GM12801 (cell line): ENCODE data around the gene MTA3.

Source experiments
- TF ChIP-seq, protein P1 (sequence below): IDR thresholded peaks from one replicate; pipeline ENCODE4 v1.5.1; 2011; ENCODE audit warnings: control low read depth; ENCODE audit not compliant: insufficient read length; ENCODE audit errors: extremely low read depth

MTA3 gene

DNA sequence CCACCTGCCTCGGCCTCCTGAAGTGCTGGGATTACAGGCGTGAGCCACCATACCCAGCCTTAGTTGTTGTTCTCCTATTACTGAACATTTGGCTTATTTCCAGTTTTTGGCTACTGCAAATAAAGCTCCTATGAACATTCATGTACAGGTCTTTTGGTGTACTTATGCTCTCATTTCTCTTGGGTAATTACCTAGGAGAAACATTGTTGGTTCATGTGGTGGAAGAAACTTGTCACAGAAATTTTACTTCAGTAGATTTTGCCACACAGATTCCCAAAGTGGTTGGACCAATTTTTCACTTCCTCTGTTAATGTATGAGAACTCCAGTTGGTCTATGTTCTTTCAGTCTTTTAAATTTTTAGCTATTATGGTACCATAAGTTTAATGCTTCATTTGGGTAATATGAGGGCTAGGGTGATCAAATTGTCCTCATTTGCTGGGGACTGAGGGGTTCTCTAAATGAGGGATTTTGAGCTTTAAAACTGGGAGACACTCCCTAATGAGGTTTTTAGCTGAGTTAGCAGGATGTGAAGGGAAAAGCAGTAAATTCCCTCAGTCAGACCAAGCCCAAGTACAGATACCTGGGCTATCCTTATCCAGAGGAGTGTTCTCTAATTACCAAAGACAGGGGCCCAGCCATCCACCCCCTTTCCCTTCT is 33.9 kb downstream of the MTA3 start:
- TF ChIP-seq, protein P1, sequence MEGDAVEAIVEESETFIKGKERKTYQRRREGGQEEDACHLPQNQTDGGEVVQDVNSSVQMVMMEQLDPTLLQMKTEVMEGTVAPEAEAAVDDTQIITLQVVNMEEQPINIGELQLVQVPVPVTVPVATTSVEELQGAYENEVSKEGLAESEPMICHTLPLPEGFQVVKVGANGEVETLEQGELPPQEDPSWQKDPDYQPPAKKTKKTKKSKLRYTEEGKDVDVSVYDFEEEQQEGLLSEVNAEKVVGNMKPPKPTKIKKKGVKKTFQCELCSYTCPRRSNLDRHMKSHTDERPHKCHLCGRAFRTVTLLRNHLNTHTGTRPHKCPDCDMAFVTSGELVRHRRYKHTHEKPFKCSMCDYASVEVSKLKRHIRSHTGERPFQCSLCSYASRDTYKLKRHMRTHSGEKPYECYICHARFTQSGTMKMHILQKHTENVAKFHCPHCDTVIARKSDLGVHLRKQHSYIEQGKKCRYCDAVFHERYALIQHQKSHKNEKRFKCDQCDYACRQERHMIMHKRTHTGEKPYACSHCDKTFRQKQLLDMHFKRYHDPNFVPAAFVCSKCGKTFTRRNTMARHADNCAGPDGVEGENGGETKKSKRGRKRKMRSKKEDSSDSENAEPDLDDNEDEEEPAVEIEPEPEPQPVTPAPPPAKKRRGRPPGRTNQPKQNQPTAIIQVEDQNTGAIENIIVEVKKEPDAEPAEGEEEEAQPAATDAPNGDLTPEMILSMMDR: no peak

DNA sequence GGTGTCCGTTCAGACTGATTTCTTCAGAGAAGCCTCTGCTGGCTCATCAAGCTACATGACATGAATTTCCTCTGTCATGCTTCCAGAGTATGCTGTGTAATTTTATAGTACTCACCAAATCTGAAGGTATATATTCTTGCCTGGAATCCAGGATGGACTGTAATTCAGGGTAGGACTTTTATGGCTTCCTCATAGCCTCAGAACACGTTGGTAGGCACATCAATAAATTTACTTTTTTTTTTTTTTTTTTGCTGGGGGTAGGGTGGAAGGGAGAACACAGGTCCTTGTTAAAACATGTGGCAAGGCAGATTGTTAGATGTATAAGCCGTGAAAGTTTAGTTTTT is 34.4 kb downstream of the MTA3 start:
- TF ChIP-seq, protein P1: no peak

DNA sequence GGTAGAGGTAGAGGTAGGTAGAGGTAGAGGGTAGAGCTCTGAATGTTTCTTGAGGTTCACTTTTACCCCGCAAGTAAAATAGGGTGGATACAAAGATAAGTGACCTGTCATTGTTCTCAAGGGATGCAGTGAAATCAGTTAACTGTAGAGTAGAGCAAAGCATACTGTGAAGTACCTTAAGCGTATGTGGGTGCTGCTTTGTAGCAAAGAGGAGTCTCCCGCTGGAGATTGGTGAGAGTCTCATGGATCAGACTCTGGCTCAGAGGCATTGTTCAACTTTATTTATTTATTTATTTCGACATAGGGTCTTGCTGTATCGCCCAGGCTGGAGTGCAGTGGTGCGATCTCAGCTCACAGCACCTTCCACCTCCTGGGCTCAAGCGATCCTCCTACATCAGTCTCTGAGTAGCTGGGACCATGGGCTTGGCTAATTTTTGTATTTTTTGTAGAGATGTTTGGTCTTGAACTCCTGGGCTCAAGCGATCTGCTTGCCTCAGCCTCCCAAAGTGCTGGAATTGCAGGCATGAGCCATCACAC is 38.7 kb downstream of the MTA3 start:
- TF ChIP-seq, protein P1: no peak

DNA sequence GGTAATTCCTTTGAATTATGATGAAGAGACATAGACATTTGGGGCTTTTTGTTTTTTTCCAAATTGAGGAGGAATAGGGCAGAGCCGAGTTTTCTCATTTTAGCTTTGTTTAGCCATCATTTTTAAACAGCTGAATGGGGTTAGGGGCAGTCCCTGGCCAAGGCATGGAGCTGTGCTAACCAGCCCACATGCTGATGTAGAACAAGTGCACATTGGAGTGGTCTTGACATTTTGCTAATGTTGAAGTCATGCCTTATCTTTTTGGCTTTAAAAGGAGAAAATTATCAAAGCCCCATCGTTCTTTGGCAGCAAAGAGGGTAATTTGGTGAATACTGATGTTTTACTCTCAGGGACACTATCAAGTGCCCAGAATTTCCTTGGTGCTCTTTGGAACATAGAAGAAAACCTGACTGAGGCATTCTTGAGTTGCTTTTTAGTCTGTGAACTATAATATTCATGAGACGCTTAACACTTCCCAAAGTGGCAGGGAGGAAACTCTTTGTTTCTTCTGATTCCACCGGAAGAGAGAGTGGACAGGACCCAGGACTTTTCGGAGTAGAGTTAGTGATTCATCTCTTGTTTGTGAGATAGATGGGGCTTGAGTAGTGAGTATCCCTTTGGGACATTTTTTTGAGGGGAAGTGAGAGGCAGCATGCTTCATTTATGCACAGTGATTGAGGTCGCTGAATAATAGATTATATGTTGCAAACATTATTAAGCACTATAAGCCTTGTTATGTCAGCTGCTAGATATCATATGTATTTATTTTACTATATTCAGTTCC is 45.0 kb downstream of the MTA3 start:
- TF ChIP-seq, protein P1: no peak

DNA sequence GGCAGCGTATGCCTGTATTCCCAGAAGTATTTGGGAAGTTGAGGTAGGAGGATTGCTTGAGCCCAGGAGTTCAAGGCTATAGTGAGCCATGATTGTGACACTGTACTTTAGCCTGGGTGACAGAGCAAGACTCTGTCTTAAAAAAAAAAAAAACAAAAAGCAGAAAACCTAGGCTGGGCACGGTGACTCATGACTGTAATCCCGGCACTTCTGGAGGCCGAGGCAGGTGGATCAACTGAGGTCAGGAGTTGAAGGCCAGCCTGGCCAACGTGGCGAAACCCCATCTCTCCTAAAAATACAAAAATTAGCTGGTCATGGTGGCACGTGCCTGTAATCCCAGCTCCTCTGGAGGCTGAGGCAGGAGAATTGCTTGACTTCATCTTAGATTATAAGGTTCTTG is 46.4 kb downstream of the MTA3 start:
- TF ChIP-seq, protein P1: no peak

DNA sequence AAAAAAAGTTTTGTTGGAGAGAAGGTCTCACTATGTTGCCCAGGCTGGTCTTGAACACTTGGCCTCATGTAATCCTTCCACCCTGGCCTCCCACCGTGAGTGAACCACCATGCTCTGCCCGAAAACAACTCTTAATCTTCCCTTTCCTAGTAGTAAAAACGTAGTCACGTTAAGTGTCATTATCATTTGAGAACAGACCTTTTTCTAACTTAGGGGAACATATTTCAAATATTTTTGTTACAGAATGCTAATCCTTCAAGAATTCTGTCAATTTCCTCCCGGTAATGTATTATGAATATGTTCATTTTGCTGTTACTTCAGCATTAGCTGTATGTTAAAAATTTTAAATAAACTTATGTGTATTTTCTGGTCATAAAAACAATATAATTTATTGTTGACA is 49.7 kb downstream of the MTA3 start:
- TF ChIP-seq, protein P1: no peak

DNA sequence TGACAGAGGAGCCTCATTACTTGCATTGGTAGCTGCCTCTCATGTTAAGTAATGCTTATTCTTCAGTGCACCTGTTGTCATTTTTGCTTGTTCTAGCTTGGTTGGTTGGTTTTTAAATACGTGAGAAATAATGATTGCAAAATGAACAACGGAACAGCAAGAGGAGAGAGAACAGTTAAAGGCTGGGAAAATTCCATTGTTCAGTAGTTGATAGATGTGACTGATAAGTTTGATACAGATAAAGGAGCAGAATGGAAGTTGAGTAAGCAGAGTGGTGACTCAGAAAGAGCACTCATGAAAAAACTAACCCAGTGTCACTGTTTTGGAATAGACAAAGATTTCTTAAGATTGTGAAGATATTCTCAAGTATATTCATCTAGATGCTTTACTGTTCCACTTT is 50.5 kb downstream of the MTA3 start:
- TF ChIP-seq, protein P1: no peak
